ENCODE measurements around the gene HLA-A.

DNA sequence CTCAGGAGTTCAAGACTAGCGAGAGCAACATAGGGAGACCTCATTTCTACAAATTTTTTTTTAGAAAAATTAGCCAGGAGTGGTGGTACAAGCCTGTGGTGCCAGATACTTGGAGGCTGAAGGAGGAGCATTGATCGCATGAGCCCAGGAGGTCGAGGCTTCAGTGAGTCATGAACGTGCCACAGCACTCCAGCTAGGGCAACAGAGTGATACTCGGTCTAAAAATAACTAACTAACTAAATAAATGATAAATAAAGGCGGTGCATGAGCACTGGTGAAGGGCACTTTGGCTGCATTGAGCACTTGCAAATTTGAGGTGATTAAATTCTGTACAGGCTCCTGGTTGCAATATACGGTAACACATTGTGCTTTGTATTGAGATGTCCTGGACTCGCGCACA lies 13.5 kb downstream of the HLA-A start:
- TF ChIP-seq ZNF274 (IDR thresholded peaks at IDR 0.05; ENCODE audit: low read depth, low read length) (no peak), YY1 (IDR thresholded peaks at IDR 0.05; ENCODE audit: insufficient read depth, insufficient read length) (no peak)

Measured in NT2/D1 (cell line).